ENCODE data around the gene CLCN2.
A peak's percentile ranks its signal among the peaks of the same experiment; 100 is the strongest.

The CLCN2 gene

GRCh38 chr3:184361532-184361931 lies at the start of gene CLCN2, which contains the start of gene POLR2H:
Gene CLCN2 (minus strand): TSS chr3:184361605. CDS start chr3:184361479, 126 bp downstream.
Gene POLR2H (plus strand): TSS chr3:184361710. CDS start chr3:184363493, 1,783 bp downstream.
- DNase-seq: peak; percentile 39

DNA sequence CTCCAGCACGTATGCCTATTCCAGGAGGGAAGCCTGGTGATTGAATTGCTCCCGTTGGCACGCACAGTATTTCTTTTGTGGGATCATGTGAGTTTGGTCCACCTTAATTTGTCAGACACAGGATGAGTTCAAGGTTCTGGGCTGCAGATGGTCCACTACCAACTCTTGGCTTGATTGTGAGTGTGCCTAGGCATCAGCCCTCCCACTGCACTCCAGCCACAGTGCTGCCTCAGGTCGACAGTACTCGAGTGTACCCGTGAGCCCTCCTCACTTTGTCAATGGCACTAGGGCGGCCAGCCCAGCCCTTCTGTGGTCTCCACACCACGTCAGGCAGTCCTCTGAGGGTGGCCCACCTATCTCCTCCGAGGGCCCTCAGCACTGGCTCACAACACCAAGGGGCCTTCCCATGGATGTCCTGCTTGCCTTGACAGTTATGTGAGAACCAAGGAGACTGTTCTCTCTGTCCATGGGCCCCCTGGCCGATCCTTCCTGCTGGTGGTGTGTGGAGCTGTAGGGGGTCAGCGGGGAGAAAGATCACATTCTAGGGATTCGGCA lies 48.6 kb upstream of the CLCN2 start:
- DNase-seq: no peak

- no peak for DNase-seq
These were observed 48.0 kb upstream of the CLCN2 start for GRCh38 chr3:184409331-184409926.

DNA sequence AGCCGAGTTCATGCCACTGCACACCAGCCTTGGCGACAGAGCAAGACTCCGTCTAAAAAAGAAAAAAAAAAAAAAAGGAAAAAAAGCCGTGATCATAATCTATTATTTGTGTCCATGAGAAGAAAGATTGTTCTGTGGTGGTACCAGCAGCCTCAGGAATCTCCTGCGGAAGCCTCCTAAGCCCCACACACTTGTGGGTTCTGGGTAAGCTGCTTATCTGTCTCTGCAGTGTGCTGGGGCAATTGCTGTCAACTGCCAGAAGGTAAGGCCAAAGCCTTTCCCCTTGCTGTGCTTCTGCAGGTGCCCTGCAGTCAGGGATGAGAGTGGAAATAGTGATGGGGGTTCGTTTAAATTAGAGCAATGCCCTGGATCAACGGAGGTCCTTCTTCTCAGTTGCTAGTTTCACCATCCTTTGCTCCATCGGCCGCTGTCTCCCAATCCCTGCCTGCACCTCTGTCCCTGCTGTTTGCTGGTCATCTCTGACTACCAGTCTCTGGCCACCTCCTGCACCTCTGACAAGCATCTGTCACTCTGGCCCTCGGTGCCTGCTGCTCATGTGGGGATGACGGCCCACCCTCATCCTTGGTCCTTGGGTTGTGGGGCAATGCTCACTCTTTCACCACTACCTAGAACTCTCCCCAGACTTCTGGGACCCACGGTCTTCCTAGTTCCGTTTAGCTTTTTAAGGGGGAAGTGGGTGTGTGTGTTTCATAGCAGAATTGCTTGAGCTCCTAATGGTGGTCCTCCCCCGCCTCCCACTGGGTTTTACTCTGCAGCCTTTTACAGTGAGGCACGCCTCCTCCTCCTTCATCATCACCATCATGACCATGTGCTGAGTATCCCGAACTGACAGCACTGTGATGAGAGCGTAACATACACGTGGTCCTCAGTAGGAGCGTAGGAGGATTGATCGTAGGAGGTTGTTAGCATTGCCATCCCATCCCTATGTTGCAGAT lies 43.9 kb upstream of the CLCN2 start:
- DNase-seq: no peak

GRCh38 chr3:184399410-184399809 lies 38.0 kb upstream of the CLCN2 start:
- DNase-seq: no peak

- no peak for DNase-seq
These were observed 33.9 kb upstream of the CLCN2 start for GRCh38 chr3:184395320-184395660.

DNA sequence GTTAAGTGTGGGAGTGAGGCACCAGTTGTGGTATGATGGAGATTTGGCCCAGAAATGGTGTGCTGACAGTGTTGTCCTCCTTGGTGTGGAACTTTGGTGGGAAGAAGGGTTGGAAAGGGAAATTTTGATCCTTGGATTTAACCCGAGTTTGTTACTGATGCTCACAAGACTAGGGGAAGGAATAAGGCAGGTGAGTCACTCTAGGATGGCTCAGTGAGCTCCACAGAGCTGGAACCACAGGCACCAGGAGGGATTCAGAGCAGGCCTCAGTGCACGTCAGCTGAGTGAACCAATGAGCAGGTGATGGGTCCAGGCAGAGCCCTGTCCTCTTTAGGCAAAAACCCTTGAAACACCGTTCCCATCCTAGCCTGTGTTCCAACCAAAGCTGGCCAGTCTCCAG lies 29.9 kb upstream of the CLCN2 start:
- DNase-seq: no peak

DNA sequence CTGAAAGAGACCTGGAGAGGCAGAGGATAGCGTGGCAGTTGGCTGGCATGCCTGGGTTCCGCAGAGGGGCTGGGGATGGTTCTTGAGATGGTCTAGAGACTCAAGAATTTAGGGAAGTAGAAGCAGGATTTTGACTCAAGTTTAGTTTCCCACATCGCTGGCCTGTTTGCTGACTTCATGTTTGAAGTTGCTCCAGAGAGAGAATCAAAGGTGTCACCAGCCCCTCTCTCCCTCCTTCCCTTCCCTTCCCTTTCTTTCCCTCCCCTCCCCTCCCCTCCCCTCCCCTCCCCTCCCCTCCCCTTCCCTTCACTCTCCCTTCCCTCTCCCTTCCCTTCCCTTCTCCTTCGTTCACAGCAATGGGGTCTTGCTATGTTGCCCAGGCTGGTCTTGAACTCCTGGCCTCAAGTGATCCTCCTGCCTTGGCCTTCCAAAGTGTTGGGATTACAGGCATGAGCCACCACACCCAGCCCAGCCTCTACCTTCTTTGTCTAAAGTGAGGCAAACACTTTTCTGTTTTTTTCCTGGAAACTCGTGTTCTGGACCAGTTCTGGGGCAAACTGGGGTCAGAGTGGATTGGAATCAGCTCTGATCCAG lies 28.6 kb upstream of the CLCN2 start:
- no peak for DNase-seq

DNA sequence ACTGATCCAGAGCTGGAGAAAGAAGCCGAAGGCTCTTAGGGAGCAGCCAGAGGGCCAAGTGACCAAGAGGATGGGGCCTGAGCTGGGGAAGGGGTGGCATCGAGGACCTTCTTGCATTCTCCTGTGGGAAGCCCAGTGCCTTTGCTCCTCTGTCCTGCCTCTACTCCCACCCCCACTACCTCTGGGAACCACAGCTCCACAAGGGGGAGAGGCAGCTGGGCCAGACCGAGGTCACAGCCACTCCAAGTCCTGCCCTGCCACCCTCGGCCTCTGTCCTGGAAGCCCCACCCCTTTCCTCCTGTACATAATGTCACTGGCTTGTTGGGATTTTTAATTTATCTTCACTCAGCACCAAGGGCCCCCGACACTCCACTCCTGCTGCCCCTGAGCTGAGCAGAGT lies 28.0 kb upstream of the CLCN2 start:
- no peak for DNase-seq

GRCh38 chr3:184388936-184389230 lies 27.5 kb upstream of the CLCN2 start:
- no peak for DNase-seq

DNA sequence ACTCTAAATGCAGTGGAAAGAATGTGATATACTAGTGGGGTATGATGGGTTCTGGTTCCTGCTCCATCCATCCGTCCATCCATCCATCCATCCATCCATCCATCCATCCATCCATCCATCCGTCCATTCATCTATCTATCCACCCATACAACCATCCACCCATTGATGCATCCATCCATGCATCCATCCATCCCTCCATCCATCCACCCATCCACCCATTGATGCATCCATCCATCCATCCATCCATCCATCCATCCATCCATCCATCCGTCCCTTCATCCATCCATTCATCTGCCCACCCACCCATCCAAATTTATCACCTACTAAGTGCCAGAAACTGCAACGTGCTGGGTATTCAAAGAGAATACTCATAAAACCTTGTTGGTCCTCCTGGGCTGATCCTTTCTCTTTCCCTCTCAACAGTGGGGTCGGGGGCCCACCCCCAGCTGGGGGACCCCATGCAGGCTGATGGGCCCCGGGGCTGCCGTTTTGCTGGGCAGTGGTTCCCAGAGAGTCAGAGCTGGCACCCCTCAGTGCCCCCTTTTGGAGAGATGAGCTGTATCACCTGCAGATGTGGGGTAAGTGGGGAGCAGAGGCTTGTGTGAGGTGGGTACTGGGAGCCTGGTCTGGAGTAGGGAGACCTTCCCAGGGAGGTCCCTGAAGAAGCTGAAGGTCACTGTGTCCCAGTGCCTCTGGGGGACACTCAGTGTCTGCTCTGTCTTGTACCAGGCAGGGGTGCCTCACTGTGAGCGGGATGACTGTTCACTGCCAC lies 26.9 kb upstream of the CLCN2 start:
- DNase-seq: no peak

DNA sequence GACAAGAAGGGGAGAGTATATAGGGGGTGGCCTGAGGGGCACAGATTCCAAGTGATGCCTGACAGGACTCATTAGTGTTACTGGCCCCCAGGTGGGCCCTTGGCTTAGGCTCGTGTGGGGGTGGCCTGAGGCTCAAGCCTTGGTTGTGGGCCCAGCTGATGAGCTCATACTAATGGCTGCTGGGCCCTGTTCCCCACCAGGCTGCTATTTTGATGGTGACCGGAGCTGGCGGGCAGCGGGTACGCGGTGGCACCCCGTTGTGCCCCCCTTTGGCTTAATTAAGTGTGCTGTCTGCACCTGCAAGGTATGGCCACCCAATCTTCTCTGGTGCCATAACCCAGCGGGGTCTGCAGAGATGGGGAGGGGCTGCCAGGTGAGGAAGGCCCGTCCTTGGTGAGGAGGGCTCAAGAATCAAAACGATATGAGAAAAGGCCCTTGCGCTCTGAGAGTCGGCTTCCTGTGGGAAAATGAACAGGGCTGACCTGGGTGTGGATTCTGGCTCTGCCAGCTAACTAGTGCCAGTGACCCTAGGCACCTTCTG lies 25.8 kb upstream of the CLCN2 start:
- no peak for DNase-seq

- no peak for DNase-seq
These were observed 24.8 kb upstream of the CLCN2 start for GRCh38 chr3:184386047-184386806.

- no peak for DNase-seq
These were observed 23.5 kb upstream of the CLCN2 start for GRCh38 chr3:184384856-184385422.

DNA sequence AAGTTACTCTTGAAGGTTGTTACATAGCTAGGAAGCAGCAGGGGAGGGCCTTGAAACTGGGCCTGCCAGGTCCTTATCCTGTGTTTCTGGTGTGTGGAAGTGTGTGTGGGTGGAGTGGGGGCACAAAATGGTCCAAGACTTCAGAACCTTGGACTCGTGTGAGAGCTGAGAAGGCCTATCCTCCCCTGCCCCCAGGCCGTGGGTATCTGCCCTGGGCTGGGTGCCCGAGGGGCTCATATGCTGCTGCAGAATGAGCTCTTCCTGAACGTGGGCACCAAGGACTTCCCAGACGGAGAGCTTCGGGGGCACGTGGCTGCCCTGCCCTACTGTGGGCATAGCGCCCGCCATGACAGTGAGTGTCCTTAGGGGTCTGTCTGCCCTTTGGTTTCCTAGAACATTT lies 22.9 kb upstream of the CLCN2 start:
- DNase-seq: no peak

DNA sequence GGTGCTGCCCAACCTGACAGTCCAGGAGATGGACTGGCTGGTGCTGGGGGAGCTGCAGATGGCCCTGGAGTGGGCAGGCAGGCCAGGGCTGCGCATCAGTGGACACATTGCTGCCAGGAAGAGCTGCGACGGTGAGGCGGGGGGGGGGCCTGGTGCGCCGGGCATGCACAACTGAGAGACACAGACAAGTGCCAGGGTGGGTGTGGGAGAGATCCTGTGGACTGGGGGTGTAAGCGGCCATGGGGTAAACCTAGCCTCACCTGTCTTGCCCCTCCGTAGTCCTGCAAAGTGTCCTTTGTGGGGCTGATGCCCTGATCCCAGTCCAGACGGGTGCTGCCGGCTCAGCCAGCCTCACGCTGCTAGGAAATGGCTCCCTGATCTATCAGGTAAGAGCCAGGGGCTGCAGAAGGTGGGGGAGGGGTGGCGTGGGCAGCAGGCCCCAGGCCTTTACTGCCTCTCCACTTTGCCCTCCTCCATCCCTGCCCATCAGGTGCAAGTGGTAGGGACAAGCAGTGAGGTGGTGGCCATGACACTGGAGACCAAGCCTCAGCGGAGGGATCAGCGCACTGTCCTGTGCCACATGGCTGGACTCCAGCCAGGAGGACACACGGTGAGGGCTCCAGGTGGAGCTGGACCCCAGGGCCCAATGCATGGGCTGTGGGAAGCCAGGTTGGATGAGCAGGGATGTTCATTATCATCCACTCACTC lies 21.8 kb upstream of the CLCN2 start:
- DNase-seq: no peak

GRCh38 chr3:184382326-184383032 lies 21.1 kb upstream of the CLCN2 start:
- no peak for DNase-seq

GRCh38 chr3:184381261-184382224 lies 20.1 kb upstream of the CLCN2 start:
- DNase-seq: no peak

All from NCI-H1048 (cell line).